H7 (cell line): ENCODE data around the gene MFSD6. TPM values are rescaled to one million over a fixed set of nuclear protein-coding genes. Genes with fewer than 3 reads are reported as not detected.
"Not testable (repeated sequence)": the region's sequence is repeated elsewhere in the genome, so short reads cannot be mapped to it uniquely, and the experiment has no call there.

Experiments
- DNase-seq: peaks from one replicate; pipeline ENCODE4 v3.0.0; 2012
- H3K27me3 ChIP-seq: 2 replicates; pipeline ENCODE4 v1.6.0; 2011; ENCODE audit warnings: mild to moderate bottlenecking, low read length; ENCODE audit not compliant: control insufficient read depth, insufficient read depth
- H3K36me3 ChIP-seq: replicated peaks from 2 replicates; pipeline ENCODE4 v1.5.1; 2011; ENCODE audit warnings: low read length; ENCODE audit not compliant: control insufficient read depth, insufficient read depth
- H3K4me3 ChIP-seq: 2 replicates; pipeline ENCODE4 v1.5.1; 2011; ENCODE audit warnings: low read depth, mild to moderate bottlenecking, control low read depth, low read length, moderate library complexity; ENCODE audit not compliant: insufficient read depth
- total RNA-seq: library from RNA; depleted of rRNA; stranded (reverse); fragments of >200 nt; shearing (Covaris generic); gene quantifications from 2 replicates; pipeline ENCODE4 v1.2.3, GENCODE V29; 2014; rRNA removed

Gene MFSD6
- 0.63 and 1.6 TPM in 2 replicates for total RNA-seq

GRCh38 chr2:190407662-190408537 lies at the start of gene MFSD6:
Gene MFSD6 (plus strand): TSS chr2:190408355. CDS start chr2:190436030, 27,675 bp downstream.
- Histone ChIP-seq H3K36me3 (no peaks in the 10 kb centered on the region), H3K4me3 (peak within 1 kb of the TSS; percentile 55), H3K27me3 (peaks cover 37% of the 10 kb centered on the region)
- peak; percentile 85 for DNase-seq

GRCh38 chr2:190358655-190359448 lies 49.3 kb upstream of the MFSD6 start:
- not testable (repeated sequence) for H3K36me3 ChIP-seq, H3K27me3 ChIP-seq, DNase-seq, H3K4me3 ChIP-seq

- H3K27me3 ChIP-seq, result no peaks in the 10 kb centered on the region
- DNase-seq, result no peak
- H3K36me3 ChIP-seq, result no peaks in the 10 kb centered on the region
- no peak overlapping the region for H3K4me3 ChIP-seq
These were observed 47.6 kb upstream of the MFSD6 start for GRCh38 chr2:190360561-190360960.

- Histone ChIP-seq H3K36me3 (no peaks in the 10 kb centered on the region), H3K4me3 (no peak overlapping the region), H3K27me3 (no peaks in the 10 kb centered on the region)
- DNase-seq, result no peak
These were observed 47.2 kb upstream of the MFSD6 start for GRCh38 chr2:190360965-190361364.

- no peak overlapping the region for H3K4me3 ChIP-seq
- no peak for DNase-seq
- H3K36me3 ChIP-seq, result no peaks in the 10 kb centered on the region
- no peaks in the 10 kb centered on the region for H3K27me3 ChIP-seq
These were observed 46.6 kb upstream of the MFSD6 start for GRCh38 chr2:190361572-190361971.

- no peaks in the 10 kb centered on the region for H3K27me3 ChIP-seq
- DNase-seq, result no peak
- no peaks in the 10 kb centered on the region for H3K36me3 ChIP-seq
- H3K4me3 ChIP-seq, result no peak overlapping the region
These were observed 45.3 kb upstream of the MFSD6 start for GRCh38 chr2:190362894-190363293.

GRCh38 chr2:190365499-190366204 lies 42.5 kb upstream of the MFSD6 start:
- H3K4me3 ChIP-seq, result no peak overlapping the region
- no peaks in the 10 kb centered on the region for H3K36me3 ChIP-seq
- no peak for DNase-seq
- H3K27me3 ChIP-seq, result no peaks in the 10 kb centered on the region

GRCh38 chr2:190366248-190366753 lies 41.9 kb upstream of the MFSD6 start:
- Histone ChIP-seq H3K27me3 (no peaks in the 10 kb centered on the region), H3K4me3 (no peak overlapping the region), H3K36me3 (no peaks in the 10 kb centered on the region)
- no peak for DNase-seq

DNA sequence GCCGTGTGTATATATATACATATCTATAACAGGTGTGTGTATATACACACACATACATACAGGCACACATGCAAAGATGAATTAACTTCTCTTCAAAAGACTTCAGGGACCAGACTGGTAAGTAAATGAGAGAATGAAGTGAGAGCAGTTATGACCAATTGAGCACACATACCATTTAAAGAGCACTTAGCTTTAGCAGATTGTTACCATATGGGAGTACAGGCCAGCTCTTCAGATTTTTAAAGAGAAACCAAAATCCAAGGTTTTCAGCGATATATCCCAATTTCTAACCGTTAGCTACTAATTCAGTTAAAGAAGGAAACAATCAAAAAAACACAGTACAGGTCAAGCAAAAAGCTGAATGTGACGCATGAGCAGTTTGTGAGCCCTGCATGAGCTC lies 41.1 kb upstream of the MFSD6 start:
- H3K27me3 ChIP-seq, result no peaks in the 10 kb centered on the region
- no peak for DNase-seq
- H3K4me3 ChIP-seq, result no peak overlapping the region
- no peaks in the 10 kb centered on the region for H3K36me3 ChIP-seq

DNA sequence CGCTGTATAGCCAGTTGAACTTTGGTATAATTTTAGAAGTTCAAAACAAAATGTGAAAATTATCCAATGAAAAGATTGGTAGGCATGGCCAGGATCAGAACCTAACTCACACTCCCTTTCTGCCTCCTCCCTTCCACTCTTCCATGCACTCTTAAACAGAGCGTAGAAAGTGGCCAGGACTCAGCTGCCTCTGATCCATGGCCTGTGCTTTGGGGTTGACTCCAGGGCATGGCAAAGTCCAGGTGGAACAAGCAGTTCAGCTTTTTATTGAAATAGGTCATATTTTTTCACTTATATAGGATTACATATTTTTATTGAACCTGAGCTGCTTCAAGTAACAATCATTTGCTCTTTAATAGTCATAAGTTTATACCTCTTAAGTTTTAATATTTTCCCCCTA lies 38.5 kb upstream of the MFSD6 start:
- Histone ChIP-seq H3K27me3 (no peaks in the 10 kb centered on the region), H3K4me3 (no peak overlapping the region), H3K36me3 (no peaks in the 10 kb centered on the region)
- no peak for DNase-seq

DNA sequence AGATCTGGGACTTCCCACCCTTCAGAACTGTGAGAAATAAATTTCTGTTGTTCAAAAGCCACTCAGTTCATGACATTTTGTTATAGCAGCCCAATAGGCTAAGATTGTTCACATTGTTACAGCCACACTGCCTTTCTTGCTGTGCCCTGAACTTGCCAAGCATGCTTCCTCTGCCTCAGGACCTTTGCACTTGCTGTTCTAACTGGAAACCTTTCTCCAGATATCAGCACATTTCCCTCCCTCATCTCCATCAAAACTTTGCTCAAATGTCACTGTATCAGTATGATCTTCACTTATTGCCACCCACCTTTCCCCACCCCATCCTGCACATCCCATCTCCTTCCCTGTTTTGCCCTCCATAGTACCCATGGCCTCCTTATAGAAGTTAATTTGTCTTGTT lies 32.1 kb upstream of the MFSD6 start:
- no peak overlapping the region for H3K4me3 ChIP-seq

DNA sequence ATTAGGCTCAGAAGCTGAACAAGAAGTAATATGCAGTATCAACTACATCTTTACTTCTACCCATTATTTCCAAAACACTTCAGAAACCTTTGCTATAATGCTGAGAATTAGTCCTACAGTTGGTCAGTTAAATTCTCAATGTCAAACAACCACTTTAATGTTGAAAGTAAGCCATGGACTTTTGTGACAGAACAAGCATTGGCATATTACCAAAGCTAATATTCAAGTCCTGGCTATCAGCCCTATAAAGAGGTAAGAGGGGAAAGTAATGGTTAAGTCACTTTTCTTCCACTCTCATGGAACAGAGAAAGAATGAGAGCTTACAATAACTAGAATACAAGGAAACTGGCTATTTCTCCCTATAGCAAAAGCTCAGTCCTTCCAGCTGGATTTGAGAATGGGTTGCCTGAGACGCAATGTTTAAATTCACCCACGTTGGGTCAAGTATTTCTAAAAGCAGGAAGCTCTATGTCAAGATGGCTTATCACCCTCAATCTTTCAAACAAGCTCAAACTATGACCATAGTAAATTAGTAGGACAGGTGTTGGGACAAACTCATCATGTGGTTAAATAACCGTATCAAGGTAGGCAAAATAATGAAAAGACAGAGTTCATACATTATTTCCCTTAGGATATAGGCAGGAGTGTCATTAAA lies 31.4 kb upstream of the MFSD6 start:
- Histone ChIP-seq H3K27me3 (no peaks in the 10 kb centered on the region), H3K4me3 (no peak overlapping the region)
- no peak for DNase-seq

More for the DNA sequence above, 32.1 kb upstream of the MFSD6 start:
- Histone ChIP-seq H3K27me3 (no peaks in the 10 kb centered on the region), H3K36me3 (no peaks in the 10 kb centered on the region)
- DNase-seq, result no peak

DNA sequence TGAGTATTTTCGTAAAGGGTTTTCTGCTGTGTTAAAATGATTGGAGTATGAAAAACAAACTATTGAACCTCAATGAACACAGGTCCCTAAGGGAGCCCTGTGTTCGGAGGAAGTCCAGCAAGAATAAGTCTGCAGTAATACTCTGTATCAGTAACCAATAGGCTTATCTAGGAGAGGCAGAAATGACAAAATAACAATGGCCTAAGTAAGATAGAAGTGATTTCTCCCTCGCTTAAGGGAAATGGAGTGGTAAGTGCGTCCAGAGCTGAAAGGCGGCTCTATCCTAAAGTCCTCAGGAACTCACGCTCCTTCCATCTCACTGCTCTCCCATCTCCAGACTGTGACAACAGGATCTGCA lies 29.3 kb upstream of the MFSD6 start:
- no peaks in the 10 kb centered on the region for H3K27me3 ChIP-seq
- H3K36me3 ChIP-seq, result no peaks in the 10 kb centered on the region
- no peak overlapping the region for H3K4me3 ChIP-seq
- no peak for DNase-seq

More for the DNA sequence above, 31.4 kb upstream of the MFSD6 start:
- H3K36me3 ChIP-seq, result no peaks in the 10 kb centered on the region
